A549 (cell line): ENCODE results near the gene BICRAL. TPM values are rescaled to one million over a fixed set of nuclear protein-coding genes. Genes with fewer than 3 reads are reported as not detected.
"Not testable (repeated sequence)": the region's sequence is repeated elsewhere in the genome, so short reads cannot be mapped to it uniquely, and the experiment has no call there.

Experiments used
- ATAC-seq, 2 experiments: fragments of 200-7000 bp in 1 of 2; fragments of >200 bp in 1 of 2; cut with Nextera tagmentation in 1 of 2; cut with Tn5 transposase in 1 of 2; 3 replicates each; pipeline versions ENCODE4 v1.8.0 to v1.9.1; 2018 to 2020; ENCODE audit warnings: mild to moderate bottlenecking in 1 of 2, moderate library complexity in 1 of 2
- CTCF ChIA-PET: fragments of 300-600 bp; sonication (Branson Sonifier 250); formaldehyde crosslinking; extraction: SDS; loops from one replicate; lab custom pipeline; 2021; ENCODE audit warnings: antibody characterized with exemption, inconsistent platforms; lab: Yijun Ruan, JAX
- POLR2A ChIA-PET: fragments of 350-600 bp; formaldehyde crosslinking; extraction: SDS; loops from one replicate; lab custom pipeline; 2021; ENCODE audit warnings: antibody characterized with exemption, inconsistent platforms; lab: Yijun Ruan, JAX
- DNase-seq, 2 experiments: peaks; one replicate each; pipeline versions ENCODE4 v3.0.0 to v3.0.0-alpha.2; 2011 to 2016; ENCODE audit warnings: low read depth in 1 of 2, low spot score in 1 of 2
- FAIRE-seq: peaks from 2 replicates; lab custom pipeline; 2011; peaks lifted over from hg19 to GRCh38; lab: Jason Lieb, UNC
- H3K27ac ChIP-seq, 2 experiments: fragments of >200 bp; sonication (Bioruptor Twin); formaldehyde crosslinking; 3 replicates each; pipeline ENCODE4 v1.5.1; 2016 to 2017
- H3K4me1 ChIP-seq: fragments of >200 bp; sonication (Bioruptor Twin); formaldehyde crosslinking; 3 replicates; pipeline ENCODE4 v1.6.1; 2016
- H3K4me2 ChIP-seq: fragments of >200 bp; sonication (Bioruptor Twin); formaldehyde crosslinking; 3 replicates; pipeline ENCODE4 v1.6.1; 2016
- H3K4me3 ChIP-seq: fragments of >200 bp; sonication (Bioruptor Twin); formaldehyde crosslinking; 3 replicates; pipeline ENCODE4 v1.5.1; 2016
- H3K9me3 ChIP-seq: fragments of >200 bp; sonication (Bioruptor Twin); formaldehyde crosslinking; 3 replicates; pipeline ENCODE4 v1.6.1; 2016
- CBX2 ChIP-seq: fragments of 200-600 bp; sonication (generic); IDR thresholded peaks from 2 replicates; pipeline ENCODE4 v1.6.1; 2016; ENCODE audit warnings: low read depth, mild to moderate bottlenecking, borderline replicate concordance
- CBX8 ChIP-seq: fragments of 200-600 bp; sonication (generic); IDR thresholded peaks from 2 replicates; pipeline ENCODE4 v1.6.1; 2016
- EHF ChIP-seq: fragments of 250-450 bp; sonication (Bioruptor Pico); IDR thresholded peaks from 2 replicates; pipeline ENCODE4 v1.5.0; 2020; ENCODE audit warnings: mild to moderate bottlenecking
- FOXS1 ChIP-seq: fragments of 250-450 bp; sonication (Bioruptor Pico); IDR thresholded peaks from 2 replicates; pipeline ENCODE4 v1.5.0; 2020; ENCODE audit warnings: mild to moderate bottlenecking, moderate library complexity
- HDAC2 ChIP-seq: fragments of 200-600 bp; sonication (generic); IDR thresholded peaks from 2 replicates; pipeline ENCODE4 v1.6.1; 2016
- HEYL ChIP-seq: fragments of 250-450 bp; sonication (Bioruptor Pico); IDR thresholded peaks from 2 replicates; pipeline ENCODE4 v1.8.0; 2021; ENCODE audit warnings: mild to moderate bottlenecking, moderate library complexity
- HOXA7 ChIP-seq: fragments of 250-450 bp; sonication (Bioruptor Pico); IDR thresholded peaks from 2 replicates; pipeline ENCODE4 v1.5.0; 2020; ENCODE audit warnings: mild to moderate bottlenecking, moderate library complexity
- HOXB13 ChIP-seq: fragments of 250-450 bp; sonication (Bioruptor Pico); IDR thresholded peaks from 2 replicates; pipeline ENCODE4 v1.5.0; 2020; ENCODE audit warnings: low read depth, mild to moderate bottlenecking, moderate library complexity
- HOXB5 ChIP-seq: fragments of 250-450 bp; sonication (Bioruptor Pico); IDR thresholded peaks from 2 replicates; pipeline ENCODE4 v1.5.0; 2020; ENCODE audit warnings: mild to moderate bottlenecking, moderate library complexity
- JUN ChIP-seq, 2 experiments: fragments of >200 bp; sonication (Bioruptor Twin); formaldehyde crosslinking; IDR thresholded peaks; 2 replicates in 1 of 2; 3 replicates in 1 of 2; pipeline ENCODE4 v1.6.1; 2016 to 2017
- NPAS2 ChIP-seq: fragments of 250-450 bp; sonication (Bioruptor Pico); IDR thresholded peaks from 2 replicates; pipeline ENCODE4 v1.8.0; 2022; ENCODE audit warnings: mild to moderate bottlenecking, moderate library complexity, borderline replicate concordance
- POLR2AphosphoS2 ChIP-seq: conservative IDR thresholded peaks from 2 replicates; pipeline ENCODE4 v1.6.1; 2012; ENCODE audit warnings: low read length, improper control_type of control experiment, inconsistent platforms
- RARB ChIP-seq: fragments of 250-450 bp; sonication (Bioruptor Pico); IDR thresholded peaks from 2 replicates; pipeline ENCODE4 v1.8.0; 2021; ENCODE audit warnings: mild to moderate bottlenecking, moderate library complexity
- RCOR1 ChIP-seq: fragments of 150-350 bp; IDR thresholded peaks from 2 replicates; pipeline ENCODE4 v1.6.1; 2014; ENCODE audit warnings: antibody characterized with exemption, low read length, low read depth
- RNF2 ChIP-seq: fragments of 200-600 bp; sonication (generic); IDR thresholded peaks from 2 replicates; pipeline ENCODE4 v1.6.1; 2016; ENCODE audit warnings: low read depth, mild to moderate bottlenecking, antibody characterized with exemption, moderate library complexity, borderline replicate concordance
- SREBF2 ChIP-seq: fragments of 450-650 bp; IDR thresholded peaks from 2 replicates; pipeline ENCODE4 v1.6.1; 2014; ENCODE audit warnings: mild to moderate bottlenecking, moderate library complexity
- ZNF302 ChIP-seq: fragments of 250-450 bp; sonication (Bioruptor Pico); IDR thresholded peaks from 2 replicates; pipeline ENCODE4 v1.9.0; 2021; ENCODE audit warnings: inconsistent platforms, mild to moderate bottlenecking, moderate library complexity
- WGBS: methylation state at CpG from one replicate; pipeline ENCODE4 v1.1.6; 2017; ENCODE audit errors: missing lambda C conversion rate; 5-methylcytosine and 5-hydroxymethylcytosine counted together
- polyA plus RNA-seq, 4 experiments: library from polyadenylated mRNA; depleted of rRNA in 3 of 4; stranded (reverse); fragments of >200 nt; fragmentation: RNase III in 1 of 4; extraction: RNeasy Plus Mini Kit Qiagen cat#74134 plus additional on column Dnase treatment in 1 of 4; gene quantifications; 2 replicates in 3 of 4; 3 replicates in 1 of 4; pipeline ENCODE4 v1.2.3, GENCODE V29; 2011 to 2017
- TF ChIP-seq, protein P1 (sequence below): fragments of 150-350 bp; IDR thresholded peaks from 2 replicates; pipeline ENCODE4 v1.6.1; 2014; ENCODE audit warnings: low read depth, mild to moderate bottlenecking, low read length
- TF ChIP-seq, protein P2 (sequence below): fragments of >200 bp; sonication (Bioruptor Twin); formaldehyde crosslinking; IDR thresholded peaks from 3 replicates; pipeline ENCODE4 v1.5.1; 2016
- TF ChIP-seq, protein P3 (sequence below): fragments of 250-450 bp; sonication (Bioruptor Pico); IDR thresholded peaks from 2 replicates; pipeline ENCODE4 v1.5.0; 2020; ENCODE audit warnings: low read depth, mild to moderate bottlenecking, moderate library complexity
- TF ChIP-seq, protein P4 (sequence below): fragments of 250-450 bp; sonication (Bioruptor Pico); IDR thresholded peaks from 2 replicates; pipeline ENCODE4 v1.5.0; 2021; ENCODE audit warnings: mild to moderate bottlenecking, moderate library complexity, borderline replicate concordance

BICRAL gene
- polyA plus RNA-seq, 2 of the 4 experiments (the other 2 are of a cell fraction), result 3.3 to 8.6 TPM

DNA sequence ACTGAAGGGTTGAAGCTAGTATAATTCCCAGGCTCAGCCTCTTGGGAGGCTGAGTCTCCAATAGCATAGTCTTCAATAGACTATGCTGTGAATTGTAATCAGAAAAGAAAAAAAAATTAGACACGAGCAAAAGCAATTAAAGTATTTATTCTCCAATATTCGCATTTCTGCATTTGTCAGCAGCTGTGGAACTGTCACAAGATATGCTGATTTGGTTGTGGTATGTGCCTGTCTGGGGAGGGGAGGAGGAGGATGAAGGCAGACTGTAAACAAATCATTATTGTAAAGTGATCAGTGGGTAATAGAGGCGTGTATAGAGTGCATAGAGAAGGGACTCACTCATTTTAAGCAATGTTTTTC is 10.1 kb upstream of the BICRAL start:
- DNase-seq, result no peak
- no peaks in the 10 kb centered on the region for H3K9me3 ChIP-seq
- TF ChIP-seq SREBF2 (no peak), RARB (no peak), HDAC2 (no peak), HOXB13 (no peak), HOXB5 (no peak), FOXS1 (CRISPR knock-in tag) (no peak), CBX8 (no peak), EHF (CRISPR knock-in tag) (no peak), RNF2 (no peak), CBX2 (no peak), POLR2AphosphoS2 (no peak), NPAS2 (CRISPR knock-in tag) (no peak), JUN (IDR thresholded peaks at IDR 0.05) (no peak), HEYL (no peak), ZNF302 (CRISPR knock-in tag) (no peak), HOXA7 (CRISPR knock-in tag) (no peak), RCOR1 (no peak)
- TF ChIP-seq, protein P1, sequence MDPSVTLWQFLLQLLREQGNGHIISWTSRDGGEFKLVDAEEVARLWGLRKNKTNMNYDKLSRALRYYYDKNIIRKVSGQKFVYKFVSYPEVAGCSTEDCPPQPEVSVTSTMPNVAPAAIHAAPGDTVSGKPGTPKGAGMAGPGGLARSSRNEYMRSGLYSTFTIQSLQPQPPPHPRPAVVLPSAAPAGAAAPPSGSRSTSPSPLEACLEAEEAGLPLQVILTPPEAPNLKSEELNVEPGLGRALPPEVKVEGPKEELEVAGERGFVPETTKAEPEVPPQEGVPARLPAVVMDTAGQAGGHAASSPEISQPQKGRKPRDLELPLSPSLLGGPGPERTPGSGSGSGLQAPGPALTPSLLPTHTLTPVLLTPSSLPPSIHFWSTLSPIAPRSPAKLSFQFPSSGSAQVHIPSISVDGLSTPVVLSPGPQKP, result no peak
- TF ChIP-seq, protein P2, sequence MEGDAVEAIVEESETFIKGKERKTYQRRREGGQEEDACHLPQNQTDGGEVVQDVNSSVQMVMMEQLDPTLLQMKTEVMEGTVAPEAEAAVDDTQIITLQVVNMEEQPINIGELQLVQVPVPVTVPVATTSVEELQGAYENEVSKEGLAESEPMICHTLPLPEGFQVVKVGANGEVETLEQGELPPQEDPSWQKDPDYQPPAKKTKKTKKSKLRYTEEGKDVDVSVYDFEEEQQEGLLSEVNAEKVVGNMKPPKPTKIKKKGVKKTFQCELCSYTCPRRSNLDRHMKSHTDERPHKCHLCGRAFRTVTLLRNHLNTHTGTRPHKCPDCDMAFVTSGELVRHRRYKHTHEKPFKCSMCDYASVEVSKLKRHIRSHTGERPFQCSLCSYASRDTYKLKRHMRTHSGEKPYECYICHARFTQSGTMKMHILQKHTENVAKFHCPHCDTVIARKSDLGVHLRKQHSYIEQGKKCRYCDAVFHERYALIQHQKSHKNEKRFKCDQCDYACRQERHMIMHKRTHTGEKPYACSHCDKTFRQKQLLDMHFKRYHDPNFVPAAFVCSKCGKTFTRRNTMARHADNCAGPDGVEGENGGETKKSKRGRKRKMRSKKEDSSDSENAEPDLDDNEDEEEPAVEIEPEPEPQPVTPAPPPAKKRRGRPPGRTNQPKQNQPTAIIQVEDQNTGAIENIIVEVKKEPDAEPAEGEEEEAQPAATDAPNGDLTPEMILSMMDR, result no peak
- TF ChIP-seq, protein P3, sequence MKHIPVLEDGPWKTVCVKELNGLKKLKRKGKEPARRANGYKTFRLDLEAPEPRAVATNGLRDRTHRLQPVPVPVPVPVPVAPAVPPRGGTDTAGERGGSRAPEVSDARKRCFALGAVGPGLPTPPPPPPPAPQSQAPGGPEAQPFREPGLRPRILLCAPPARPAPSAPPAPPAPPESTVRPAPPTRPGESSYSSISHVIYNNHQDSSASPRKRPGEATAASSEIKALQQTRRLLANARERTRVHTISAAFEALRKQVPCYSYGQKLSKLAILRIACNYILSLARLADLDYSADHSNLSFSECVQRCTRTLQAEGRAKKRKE (CRISPR knock-in tag), result no peak
- 71% methylated on average over 3 of the region's 3 CpGs for WGBS
- ATAC-seq, result no peak
- ChIA-PET POLR2A (interaction anchor here (2.2 kb wide), 1 partner anchor 11 kb away, joined by 11 read pairs; the partner anchor contains the start of gene BICRAL), CTCF (interaction anchor here (1.5 kb wide), 1 partner anchor 13 kb away, joined by 3 read pairs; no protein-coding TSS in a partner anchor)
- H3K4me2 ChIP-seq, result no peak overlapping the region
- no peak overlapping the region for H3K27ac ChIP-seq
- no peak overlapping the region for H3K4me3 ChIP-seq
- no peak for FAIRE-seq
- peaks cover 3% of the 10 kb centered on the region; the same call in 2 of the 3 replicates for H3K4me1 ChIP-seq

DNA sequence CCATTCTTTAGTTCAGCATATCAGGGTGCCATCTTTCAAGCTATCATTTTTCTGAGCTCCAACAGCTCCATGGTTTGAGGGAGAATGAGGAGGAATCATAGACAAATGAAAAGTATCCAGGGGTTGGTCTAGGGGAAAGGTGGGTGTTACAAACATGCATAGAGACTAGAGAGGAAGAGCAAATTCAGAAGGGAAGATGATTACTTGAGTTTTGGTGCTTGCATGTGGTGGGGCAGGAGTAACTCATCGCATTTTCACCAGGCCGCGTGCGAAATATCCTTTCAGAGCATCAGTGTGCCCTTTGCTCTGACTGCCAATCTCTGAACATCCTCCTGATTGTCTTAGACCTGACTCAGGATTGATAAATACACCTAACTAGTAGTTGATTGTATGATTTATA is 7.7 kb upstream of the BICRAL start:
- WGBS, result 95% methylated on average over 4 of the region's 4 CpGs
- Histone ChIP-seq H3K4me1 (peaks cover 9% of the 10 kb centered on the region; the same call in 2 of the 3 replicates), H3K9me3 (no peaks in the 10 kb centered on the region), H3K27ac (no peak overlapping the region), H3K4me2 (no peak overlapping the region)
- CTCF ChIA-PET, result no interaction called here
- no peak for ATAC-seq
- FAIRE-seq, result no peak
- TF ChIP-seq, protein P4, sequence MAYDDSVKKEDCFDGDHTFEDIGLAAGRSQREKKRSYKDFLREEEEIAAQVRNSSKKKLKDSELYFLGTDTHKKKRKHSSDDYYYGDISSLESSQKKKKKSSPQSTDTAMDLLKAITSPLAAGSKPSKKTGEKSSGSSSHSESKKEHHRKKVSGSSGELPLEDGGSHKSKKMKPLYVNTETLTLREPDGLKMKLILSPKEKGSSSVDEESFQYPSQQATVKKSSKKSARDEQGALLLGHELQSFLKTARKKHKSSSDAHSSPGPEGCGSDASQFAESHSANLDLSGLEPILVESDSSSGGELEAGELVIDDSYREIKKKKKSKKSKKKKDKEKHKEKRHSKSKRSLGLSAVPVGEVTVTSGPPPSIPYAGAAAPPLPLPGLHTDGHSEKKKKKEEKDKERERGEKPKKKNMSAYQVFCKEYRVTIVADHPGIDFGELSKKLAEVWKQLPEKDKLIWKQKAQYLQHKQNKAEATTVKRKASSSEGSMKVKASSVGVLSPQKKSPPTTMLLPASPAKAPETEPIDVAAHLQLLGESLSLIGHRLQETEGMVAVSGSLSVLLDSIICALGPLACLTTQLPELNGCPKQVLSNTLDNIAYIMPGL, result no peak
- TF ChIP-seq, all 56 proteins: peak for 0
- POLR2A ChIA-PET, result interaction anchor here (2.2 kb wide), 1 partner anchor 8 kb away, joined by 11 read pairs; the partner anchor contains the start of gene BICRAL
- no peak for DNase-seq
- no peak overlapping the region for H3K4me3 ChIP-seq

DNA sequence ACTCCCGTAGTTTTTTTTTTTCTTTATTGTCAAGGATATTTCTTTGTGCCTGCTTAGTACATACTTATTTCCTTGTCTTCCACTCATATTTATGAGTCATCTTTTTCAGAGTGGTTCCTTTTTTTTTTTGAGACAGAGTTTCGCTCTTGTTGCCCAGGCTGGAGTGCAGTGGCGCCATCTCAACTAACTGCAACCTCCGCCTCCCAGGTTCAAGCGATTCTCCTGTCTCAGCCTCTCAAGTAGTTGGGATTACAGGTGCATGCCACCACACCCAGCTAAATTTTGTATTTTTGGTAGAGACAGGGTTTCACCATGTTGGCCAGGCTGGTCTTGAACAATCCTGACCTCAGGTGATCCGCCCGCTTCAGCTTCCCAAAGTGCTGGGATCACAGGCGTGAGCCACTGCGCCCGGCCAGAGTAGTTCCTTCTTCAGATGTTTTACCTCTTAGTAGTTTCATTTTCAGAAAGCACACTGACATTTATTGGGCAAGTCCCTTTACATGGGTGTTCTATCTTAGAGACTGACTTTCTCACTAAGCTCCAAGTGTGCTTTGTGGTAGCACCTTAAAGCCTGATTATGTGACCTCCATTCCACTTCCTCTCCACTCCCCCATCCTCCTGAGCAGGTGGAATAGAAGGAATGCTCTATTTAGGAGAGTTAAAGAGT is 6.9 kb upstream of the BICRAL start:
- H3K4me1 ChIP-seq, H3K4me2 ChIP-seq, POLR2A ChIA-PET, H3K4me3 ChIP-seq, H3K9me3 ChIP-seq, ATAC-seq, DNase-seq, FAIRE-seq, H3K27ac ChIP-seq: not testable (repeated sequence)
- CTCF ChIA-PET, result interaction anchor here (0.6 kb wide), 1 partner anchor 20 kb away, joined by 3 read pairs; no protein-coding TSS in a partner anchor
- 92% methylated on average over 10 of the region's 10 CpGs for WGBS
